ENCODE data around the gene AOAH. TPM values are rescaled to one million over a fixed set of nuclear protein-coding genes. Genes with fewer than 3 reads are reported as not detected.
A peak's percentile ranks its signal among the peaks of the same experiment; 100 is the strongest.

Gene AOAH
- total RNA-seq, 1 experiment from 2014 or later, result not detected

DNA sequence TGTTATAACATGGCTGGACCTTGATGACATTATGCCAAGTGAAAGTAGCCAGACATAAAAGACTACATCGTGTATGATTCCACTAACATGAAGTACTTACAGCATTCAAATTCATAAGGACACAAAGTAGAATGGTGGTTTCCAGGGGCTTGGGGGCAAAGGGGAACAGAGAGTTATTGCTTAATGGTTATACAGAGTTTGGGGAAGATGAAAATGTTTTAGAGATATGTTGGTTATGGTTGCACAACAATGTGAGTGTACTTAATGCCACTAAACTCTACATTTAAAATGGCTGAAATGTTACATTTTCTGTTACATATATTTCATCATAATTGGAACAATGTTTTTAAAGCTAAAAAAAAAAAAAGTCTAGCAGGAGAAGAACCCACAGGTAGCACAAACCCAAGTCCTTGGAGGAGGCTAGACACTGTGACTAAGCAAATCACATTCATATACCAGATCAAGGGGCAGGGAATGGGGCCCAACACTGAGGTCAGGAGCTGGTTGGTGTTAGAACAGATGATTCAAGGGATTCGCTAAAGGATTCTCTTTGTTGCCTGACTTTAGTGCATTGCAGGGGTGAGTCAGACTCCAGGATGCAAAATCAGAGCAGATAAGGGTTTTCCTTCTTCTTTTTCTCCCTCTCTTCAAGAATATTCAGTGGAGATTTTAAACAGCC, 25.1 kb upstream of the AOAH start:
- DNase-seq (ENCODE audit: unreplicated experiment), result peak; percentile 33
- Mint-ChIP-seq H3K27ac (ENCODE audit: low read depth, unreplicated experiment) (peak overlapping the region; percentile 72), H3K9me3 (ENCODE audit: unreplicated experiment) (no peaks in the 10 kb centered on the region), H3K27me3 (ENCODE audit: insufficient read depth, unreplicated experiment) (no peaks in the 10 kb centered on the region), H3K4me1 (ENCODE audit: insufficient read depth, unreplicated experiment) (peaks cover 30% of the 10 kb centered on the region), H3K4me3 (ENCODE audit: unreplicated experiment) (no peak overlapping the region), H3K36me3 (ENCODE audit: insufficient read depth, unreplicated experiment) (no peaks in the 10 kb centered on the region)
- ChIA-PET POLR2A (interaction anchor here (0.9 kb wide), 1 partner anchor 46 kb away, joined by 3 read pairs; no protein-coding TSS in a partner anchor), CTCF (no interaction called here)
- TF ChIP-seq, protein P1, sequence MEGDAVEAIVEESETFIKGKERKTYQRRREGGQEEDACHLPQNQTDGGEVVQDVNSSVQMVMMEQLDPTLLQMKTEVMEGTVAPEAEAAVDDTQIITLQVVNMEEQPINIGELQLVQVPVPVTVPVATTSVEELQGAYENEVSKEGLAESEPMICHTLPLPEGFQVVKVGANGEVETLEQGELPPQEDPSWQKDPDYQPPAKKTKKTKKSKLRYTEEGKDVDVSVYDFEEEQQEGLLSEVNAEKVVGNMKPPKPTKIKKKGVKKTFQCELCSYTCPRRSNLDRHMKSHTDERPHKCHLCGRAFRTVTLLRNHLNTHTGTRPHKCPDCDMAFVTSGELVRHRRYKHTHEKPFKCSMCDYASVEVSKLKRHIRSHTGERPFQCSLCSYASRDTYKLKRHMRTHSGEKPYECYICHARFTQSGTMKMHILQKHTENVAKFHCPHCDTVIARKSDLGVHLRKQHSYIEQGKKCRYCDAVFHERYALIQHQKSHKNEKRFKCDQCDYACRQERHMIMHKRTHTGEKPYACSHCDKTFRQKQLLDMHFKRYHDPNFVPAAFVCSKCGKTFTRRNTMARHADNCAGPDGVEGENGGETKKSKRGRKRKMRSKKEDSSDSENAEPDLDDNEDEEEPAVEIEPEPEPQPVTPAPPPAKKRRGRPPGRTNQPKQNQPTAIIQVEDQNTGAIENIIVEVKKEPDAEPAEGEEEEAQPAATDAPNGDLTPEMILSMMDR (IDR thresholded peaks at IDR 0.05; ENCODE audit: unreplicated experiment), result no peak
- intact Hi-C loops (cut with micrococcal nuclease), result no loop called here
- no TSS peak for BruUV-seq (replicated peaks)

- ChIA-PET POLR2A (no interaction called here), CTCF (interaction anchor here (0.5 to 1.0 kb wide), 4 partner anchors 64 to 431 kb away, joined by 3 read pairs; no protein-coding TSS in a partner anchor)
- Mint-ChIP-seq H3K9me3 (ENCODE audit: unreplicated experiment) (no peaks in the 10 kb centered on the region), H3K36me3 (ENCODE audit: insufficient read depth, unreplicated experiment) (no peaks in the 10 kb centered on the region), H3K4me3 (ENCODE audit: unreplicated experiment) (no peak overlapping the region), H3K27ac (ENCODE audit: low read depth, unreplicated experiment) (peak overlapping the region; percentile 33), H3K4me1 (ENCODE audit: insufficient read depth, unreplicated experiment) (peaks cover 30% of the 10 kb centered on the region), H3K27me3 (ENCODE audit: insufficient read depth, unreplicated experiment) (no peaks in the 10 kb centered on the region)
- TF ChIP-seq, protein P1 (IDR thresholded peaks at IDR 0.05; ENCODE audit: unreplicated experiment), result no peak
- no peak for DNase-seq (ENCODE audit: unreplicated experiment)
- BruUV-seq (replicated peaks), result no TSS peak
- intact Hi-C loops (cut with micrococcal nuclease), result no loop called here
Observed at GRCh38 chr7:36748017-36748487, 23.8 kb upstream of the AOAH start.

DNA sequence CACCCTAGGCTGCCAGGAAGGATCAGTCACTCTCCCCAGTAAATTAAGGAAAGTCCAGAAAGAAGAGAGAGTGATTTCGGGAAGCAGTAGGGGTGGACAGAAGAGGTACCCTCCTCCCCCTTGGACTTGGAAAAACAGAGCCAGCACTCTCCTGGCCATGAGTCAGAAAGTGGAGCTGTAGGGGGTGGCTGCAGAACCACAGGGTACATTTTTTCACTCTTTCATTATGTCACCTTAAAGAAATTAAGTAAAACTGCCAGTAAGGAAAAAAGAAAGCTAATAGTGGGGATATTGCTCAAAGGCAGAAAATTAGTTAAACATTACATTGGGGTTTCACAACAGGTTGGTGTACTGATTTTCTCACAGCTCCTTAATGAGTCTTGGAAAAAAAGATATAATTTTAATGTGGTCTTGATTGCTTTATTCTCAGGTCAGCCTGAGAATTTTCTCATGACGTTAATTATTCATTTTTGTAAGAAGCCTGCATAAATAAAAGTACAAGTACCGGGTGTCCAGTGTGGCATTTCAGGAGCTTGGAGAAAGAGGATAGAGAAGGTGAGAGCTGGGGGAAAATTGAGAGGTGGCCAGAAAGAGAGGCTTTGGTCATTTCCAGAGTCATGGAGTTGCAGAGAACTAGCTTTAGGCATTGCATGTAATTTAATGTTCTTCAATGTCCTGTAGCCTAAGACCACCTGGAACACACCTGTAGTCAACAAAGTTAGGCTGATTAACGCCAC, 23.2 kb upstream of the AOAH start:
- ChIA-PET POLR2A (interaction anchor here (0.6 kb wide), 1 partner anchor 29 kb away, joined by 3 read pairs; no protein-coding TSS in a partner anchor), CTCF (interaction anchor here (0.6 to 1.0 kb wide), 3 partner anchors 64 to 431 kb away, joined by 3 to 4 read pairs (median 3); no protein-coding TSS in a partner anchor)
- H3K36me3 Mint-ChIP-seq (ENCODE audit: insufficient read depth, unreplicated experiment), result no peaks in the 10 kb centered on the region
- no TSS peak for BruUV-seq (replicated peaks)
- peaks cover 30% of the 10 kb centered on the region for H3K4me1 Mint-ChIP-seq (ENCODE audit: insufficient read depth, unreplicated experiment)
- intact Hi-C loops (cut with micrococcal nuclease), result no loop called here
- no peaks in the 10 kb centered on the region for H3K27me3 Mint-ChIP-seq (ENCODE audit: insufficient read depth, unreplicated experiment)
- no peak overlapping the region for H3K4me3 Mint-ChIP-seq (ENCODE audit: unreplicated experiment)
- no peaks in the 10 kb centered on the region for H3K9me3 Mint-ChIP-seq (ENCODE audit: unreplicated experiment)
- DNase-seq (ENCODE audit: unreplicated experiment), result peak; percentile 45
- TF ChIP-seq, protein P1 (IDR thresholded peaks at IDR 0.05; ENCODE audit: unreplicated experiment), result no peak
- H3K27ac Mint-ChIP-seq (ENCODE audit: low read depth, unreplicated experiment), result peak overlapping the region; percentile 33

DNA sequence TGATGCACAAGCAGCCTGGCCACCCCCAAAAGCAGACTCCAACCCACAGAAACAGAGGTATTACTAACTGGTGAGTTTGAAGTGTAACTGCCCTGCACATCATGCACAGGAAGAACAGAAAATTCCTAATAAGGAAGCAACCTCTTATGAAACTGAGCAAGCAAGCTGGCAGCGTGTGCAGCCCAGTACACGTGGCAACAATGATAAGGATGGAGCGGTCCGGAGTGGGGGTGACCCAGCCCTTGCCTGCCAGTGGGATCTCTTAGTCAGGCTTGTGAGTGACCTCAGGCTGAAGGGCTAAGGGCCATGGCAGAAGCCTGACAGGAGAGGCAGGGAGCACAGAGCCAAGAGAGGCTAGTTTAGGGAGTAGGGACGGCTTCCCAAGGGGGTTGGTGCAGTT, 22.1 kb upstream of the AOAH start:
- TF ChIP-seq, protein P1 (IDR thresholded peaks at IDR 0.05; ENCODE audit: unreplicated experiment), result no peak
- no TSS peak for BruUV-seq (replicated peaks)
- ChIA-PET CTCF (interaction anchor here (0.5 kb wide), 1 partner anchor 63 kb away, joined by 3 read pairs; no protein-coding TSS in a partner anchor), POLR2A (no interaction called here)
- Mint-ChIP-seq H3K36me3 (ENCODE audit: insufficient read depth, unreplicated experiment) (no peaks in the 10 kb centered on the region), H3K27me3 (ENCODE audit: insufficient read depth, unreplicated experiment) (no peaks in the 10 kb centered on the region), H3K4me1 (ENCODE audit: insufficient read depth, unreplicated experiment) (peaks cover 30% of the 10 kb centered on the region), H3K4me3 (ENCODE audit: unreplicated experiment) (no peak overlapping the region), H3K27ac (ENCODE audit: low read depth, unreplicated experiment) (no peak overlapping the region), H3K9me3 (ENCODE audit: unreplicated experiment) (no peaks in the 10 kb centered on the region)
- intact Hi-C loops (cut with micrococcal nuclease), result no loop called here
- DNase-seq (ENCODE audit: unreplicated experiment), result no peak
